Adrenal gland (tissue), 5 donors: Measurements from ENCODE around the gene DKK3.
"Not testable (repeated sequence)": the region's sequence is repeated elsewhere in the genome, so short reads cannot be mapped to it uniquely, and the experiment has no call there.

ENCODE experiments used
- CTCF ChIP-seq, 6 experiments: fragments of 450-650 bp in 4 of 6; fragments of 200-600 bp in 2 of 6; sonication (generic) in 1 of 6; IDR thresholded peaks; 1 replicate in 5 of 6; 2 replicates in 1 of 6; pipeline versions ENCODE4 v1.5.1 to v1.8.0; 2016 to 2021; ENCODE audit warnings: antibody characterized with exemption in 6 of 6, mild to moderate bottlenecking in 2 of 6, moderate library complexity in 1 of 6
- POLR2A ChIP-seq, 2 donors: fragments of 450-650 bp; IDR thresholded peaks; one replicate each; pipeline ENCODE4 v1.6.1; 2017; ENCODE audit warnings: antibody characterized with exemption in 2 of 2, mild to moderate bottlenecking in 2 of 2, moderate library complexity in 1 of 2
- donor health status: DM: no; HTN: no; CAD: no.

- TF ChIP-seq CTCF, POLR2A (IDR thresholded peaks at IDR 0.05): not testable (repeated sequence)
Observed at GRCh38 chr11:12040719-12041118, 32.3 kb upstream of the DKK3 start.
